HG02840 (cell line): Measurements from ENCODE around the gene SNCB.

ENCODE experiments used
- ATAC-seq: cut with Tn5 transposase; IDR thresholded peaks from one replicate; pipeline ENCODE4 v1.9.1; 2021; ENCODE audit warnings: mild to moderate bottlenecking, moderate library complexity, moderate number of reproducible peaks; ENCODE audit not compliant: unreplicated experiment, low FRiP score

SNCB gene

DNA sequence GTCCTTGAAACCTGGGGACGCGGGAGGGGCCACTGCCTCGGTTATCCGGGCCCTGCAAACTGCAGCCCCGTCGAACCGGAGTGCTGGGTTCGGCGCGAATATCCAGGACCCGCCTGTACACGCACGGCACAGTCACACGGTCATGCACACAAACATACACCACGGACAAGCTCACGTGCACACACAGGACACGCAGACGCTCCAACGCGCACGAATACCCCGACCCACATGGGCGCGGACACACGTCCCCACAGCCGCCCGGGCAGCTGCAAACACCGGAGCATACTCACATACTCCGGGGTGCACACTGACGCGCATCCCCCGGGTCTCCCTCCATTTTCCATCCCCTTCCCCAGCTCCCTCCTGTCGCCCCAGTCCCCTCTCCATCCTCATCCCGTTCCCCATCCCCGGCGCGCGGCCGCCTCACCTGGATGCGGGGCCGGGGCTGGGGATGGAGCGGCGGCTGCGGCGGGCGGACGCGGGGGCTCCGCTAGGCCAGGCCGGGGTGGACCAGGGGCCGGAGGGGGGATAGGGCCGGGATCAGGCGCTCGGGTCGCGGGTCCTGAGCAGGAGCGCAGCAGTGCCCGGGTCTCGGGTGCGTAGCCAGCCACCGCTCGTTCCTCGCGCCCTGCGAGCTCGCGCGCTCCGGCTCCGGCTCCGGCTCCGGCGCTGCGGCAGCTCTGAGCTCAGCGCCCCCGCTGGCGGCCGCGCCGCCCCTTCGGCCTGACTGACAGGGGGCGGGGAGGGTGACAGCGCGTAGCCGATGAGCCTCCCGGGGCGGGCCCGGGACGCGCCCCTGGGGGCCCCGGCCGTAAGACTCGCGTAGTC lies at the start of gene SNCB, which contains the start of gene EIF4E1B:
Gene SNCB, minus strand, starts transcription at position 682 of the 828 bp plus-strand sequence. CDS start 880 bp downstream, outside the sequence.
Gene EIF4E1B, plus strand, starts transcription at position 823 of the 828 bp plus-strand sequence. CDS start 12,113 bp downstream, outside the sequence.
- no peak for ATAC-seq

- ATAC-seq = no peak
These were observed 49.3 kb upstream of the SNCB start for GRCh38 chr5:176679365-176680225.

- ATAC-seq = no peak
These were observed 48.2 kb upstream of the SNCB start for GRCh38 chr5:176678584-176678983.

DNA sequence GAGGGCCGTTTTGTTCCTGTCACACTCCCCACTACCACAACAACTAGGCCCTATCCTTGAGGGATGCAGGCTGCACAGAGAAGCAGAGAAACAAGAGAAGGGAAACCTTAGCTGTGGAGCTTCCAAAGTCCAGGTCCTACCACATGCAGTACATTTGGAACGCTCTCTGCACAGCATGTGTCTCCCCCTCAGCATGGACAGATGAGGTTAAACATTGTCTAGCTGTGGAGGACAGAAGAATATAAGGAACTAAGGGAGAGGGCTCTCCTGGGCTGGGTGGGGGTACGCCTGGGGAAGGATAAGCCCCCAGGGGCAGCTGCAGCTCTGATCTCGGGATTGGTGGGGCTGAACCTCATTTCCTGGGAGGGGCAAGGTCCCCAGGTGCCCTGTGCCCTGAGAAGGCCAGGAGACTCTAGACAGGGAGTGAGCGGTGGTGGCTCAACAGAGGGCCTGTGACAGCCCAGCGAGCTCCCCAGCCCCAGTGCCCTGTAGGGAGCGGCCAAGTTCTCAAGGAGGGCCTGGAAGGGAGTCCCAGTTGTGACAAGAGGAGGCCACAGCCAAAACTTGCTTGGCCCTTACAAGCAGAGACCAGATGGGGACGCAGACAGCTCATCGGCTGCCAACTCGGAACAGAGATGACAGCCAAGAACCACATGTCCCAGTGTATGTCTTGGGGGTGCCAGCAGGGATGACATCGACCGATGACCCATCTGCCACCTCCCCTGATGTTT lies 47.0 kb upstream of the SNCB start:
- no peak for ATAC-seq

GRCh38 chr5:176676361-176676824 lies 46.1 kb upstream of the SNCB start:
- no peak for ATAC-seq

GRCh38 chr5:176675676-176676360 lies 45.5 kb upstream of the SNCB start:
- no peak for ATAC-seq

DNA sequence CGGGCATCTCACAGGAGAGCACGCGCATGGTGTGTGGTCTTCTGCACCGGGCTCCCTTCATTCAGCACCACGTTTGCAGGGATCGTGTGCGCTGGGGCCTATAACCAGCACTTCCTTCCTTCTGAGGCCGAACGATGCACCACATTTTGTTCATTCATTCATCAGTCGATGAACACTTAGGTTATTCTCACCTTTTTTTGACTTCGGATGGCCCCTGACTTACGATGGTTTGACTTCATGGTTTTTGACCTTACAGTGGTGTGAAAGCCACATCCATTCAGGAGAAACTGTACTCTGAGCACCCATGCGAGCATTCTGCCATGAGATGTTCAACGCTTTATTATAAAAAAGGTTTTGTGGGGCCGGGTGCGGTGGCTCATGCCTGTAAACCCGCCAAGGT lies 44.5 kb upstream of the SNCB start:
- ATAC-seq = no peak

- ATAC-seq = no peak
These were observed 43.6 kb upstream of the SNCB start for GRCh38 chr5:176673651-176674583.

DNA sequence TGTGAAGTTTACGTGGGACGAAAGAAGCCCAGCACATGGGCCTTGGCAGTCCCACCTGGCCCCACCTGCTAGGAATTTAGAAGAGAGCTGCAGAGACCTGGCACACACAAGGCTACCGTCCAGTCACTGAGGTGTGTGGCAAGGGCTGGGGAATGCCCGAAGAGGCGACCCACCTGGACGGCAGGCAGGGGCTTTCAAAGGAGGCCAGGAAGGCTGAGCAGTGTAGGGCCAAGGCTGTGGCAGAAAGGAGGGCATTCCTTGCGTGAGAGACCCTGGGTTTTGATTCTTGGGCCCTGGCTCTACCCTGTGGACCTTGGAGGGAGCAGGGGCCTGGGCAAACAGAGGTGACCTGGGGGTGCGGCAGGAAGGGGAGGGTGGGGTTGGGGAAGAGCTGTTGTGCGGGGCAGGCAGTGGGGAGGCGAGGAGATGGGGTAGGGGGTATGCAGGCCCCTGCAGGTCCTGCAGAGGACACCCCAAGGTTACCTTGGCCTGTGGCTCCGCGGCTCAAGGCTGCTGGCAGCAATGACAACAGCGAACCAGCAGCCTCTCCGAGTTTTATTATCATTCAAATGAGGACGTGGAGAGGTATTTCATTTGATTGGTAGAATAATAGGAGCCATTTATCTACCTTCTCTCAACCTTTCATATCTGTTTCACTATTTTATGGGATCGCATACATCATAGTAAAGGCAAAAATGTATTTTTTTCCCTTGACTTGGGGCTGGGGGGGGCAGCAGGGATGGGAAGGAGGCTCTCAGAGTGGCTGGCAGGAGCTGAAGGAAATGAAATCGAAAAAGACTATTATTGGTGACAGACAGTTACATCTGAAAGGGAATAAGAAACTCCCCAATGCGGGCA lies 41.8 kb upstream of the SNCB start:
- no peak for ATAC-seq

DNA sequence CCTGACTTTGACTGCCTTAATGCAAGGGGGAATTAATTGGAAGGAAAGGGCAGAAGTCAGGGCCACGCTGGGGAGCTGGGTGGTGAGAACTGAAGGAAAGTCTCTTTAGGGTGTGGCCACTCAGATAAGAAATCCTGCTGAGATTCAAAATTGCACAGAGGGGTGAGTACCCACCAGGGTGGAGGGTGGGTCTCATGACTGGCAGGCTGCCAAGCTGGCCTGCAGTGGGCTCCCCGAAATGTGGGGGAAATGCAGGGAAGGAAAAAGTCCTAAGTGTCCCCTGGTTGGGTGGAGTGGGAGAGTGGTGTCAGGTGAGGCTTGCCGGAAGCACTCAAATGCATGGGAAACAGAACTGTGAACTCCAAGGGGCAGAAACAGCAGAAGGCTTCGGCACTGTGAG lies 41.1 kb upstream of the SNCB start:
- no peak for ATAC-seq

GRCh38 chr5:176670449-176670848 lies 40.1 kb upstream of the SNCB start:
- no peak for ATAC-seq

DNA sequence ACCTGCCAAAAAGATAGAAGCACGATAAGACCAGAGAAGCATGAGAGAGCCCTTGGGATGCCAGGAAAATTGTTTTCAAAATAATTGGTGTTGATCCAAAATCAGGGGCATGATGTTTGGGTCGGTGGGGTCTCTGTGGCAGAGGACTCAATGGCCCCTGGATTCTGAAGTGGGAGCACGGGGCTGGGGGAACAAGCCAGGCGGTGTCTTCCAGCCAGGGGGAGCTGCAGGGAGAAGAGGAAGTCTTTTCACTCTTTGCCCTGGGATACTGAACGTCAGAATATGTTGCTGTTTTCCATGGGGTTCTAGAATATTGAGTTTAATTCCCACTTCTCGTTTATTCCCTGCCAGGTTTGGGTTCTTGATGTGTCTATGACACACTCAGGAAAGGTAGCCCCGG lies 37.3 kb upstream of the SNCB start:
- no peak for ATAC-seq

GRCh38 chr5:176665517-176665916 lies 35.2 kb upstream of the SNCB start:
- ATAC-seq = no peak

- no peak for ATAC-seq
These were observed 34.6 kb upstream of the SNCB start for GRCh38 chr5:176664886-176665285.

DNA sequence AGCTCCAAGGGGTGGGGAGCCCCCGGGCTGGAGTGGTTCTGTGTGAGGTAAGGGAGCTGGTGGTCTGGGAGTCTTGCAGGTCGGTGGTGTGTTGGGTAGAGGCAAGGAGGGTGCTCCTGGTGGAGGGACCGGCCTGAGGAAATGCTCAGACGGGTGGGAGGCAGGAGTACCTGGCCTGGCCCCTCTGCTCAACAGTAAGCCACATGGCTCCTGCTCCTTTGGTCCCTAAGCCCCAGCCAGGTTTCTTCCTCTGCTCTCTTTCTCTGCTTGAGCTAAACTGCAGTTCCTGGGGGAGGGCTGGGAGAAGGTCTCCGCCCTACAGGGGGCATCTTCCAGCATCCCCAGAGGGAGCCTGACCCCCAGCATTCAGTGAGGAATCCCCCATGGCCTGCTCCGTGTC lies 34.1 kb upstream of the SNCB start:
- no peak for ATAC-seq

GRCh38 chr5:176663566-176663965 lies 33.2 kb upstream of the SNCB start:
- no peak for ATAC-seq

GRCh38 chr5:176662371-176663333 lies 32.3 kb upstream of the SNCB start:
- no peak for ATAC-seq
